ENCODE results near the gene TEAD4. TPM values are rescaled to one million over a fixed set of nuclear protein-coding genes. Genes with fewer than 3 reads are reported as not detected.

The TEAD4 gene
- total and polyA plus RNA-seq, 4 donors, result 0.79 to 3.8 (median 2.8) TPM

- H3K4me3 ChIP-seq (ENCODE audit: low read depth in 1 of 3, low read length in 3 of 3), result no peak overlapping the region
- H3K9ac ChIP-seq (ENCODE audit: low read depth in 1 of 2, low read length in 2 of 2), result no peak overlapping the region
- 85% methylated on average over 5 of the region's 5 CpGs for WGBS
- no peaks in the 10 kb centered on the region for H3K4me1 ChIP-seq (ENCODE audit: control insufficient read depth in 4 of 4, insufficient read depth in 4 of 4, low read length in 3 of 4)
- H3K9me3 ChIP-seq (ENCODE audit: control insufficient read depth in 4 of 4, low read length in 3 of 4), result no peaks in the 10 kb centered on the region
- no peaks in the 10 kb centered on the region for H3K27me3 ChIP-seq (ENCODE audit: control insufficient read depth in 4 of 4, insufficient read depth in 4 of 4, low read length in 3 of 4)
- no peak for DNase-seq (ENCODE audit: low spot score)
- H3K36me3 ChIP-seq (ENCODE audit: control insufficient read depth in 4 of 4, insufficient read depth in 3 of 4, low read depth in 1 of 4, low read length in 3 of 4), result no peaks in the 10 kb centered on the region
- H3K27ac ChIP-seq (ENCODE audit: low read depth in 1 of 2, low read length in 2 of 2), result no peak overlapping the region
- TF ChIP-seq FOXA1 (IDR thresholded peaks at IDR 0.05) (no peak), ATF3 (IDR thresholded peaks at IDR 0.05) (no peak), RXRA (IDR thresholded peaks at IDR 0.05) (no peak), TAF1 (conservative IDR thresholded peaks at IDR 0.05) (no peak), NR2F2 (IDR thresholded peaks at IDR 0.05) (no peak), JUND (IDR thresholded peaks at IDR 0.05) (no peak), REST (IDR thresholded peaks at IDR 0.05) (no peak), YY1 (IDR thresholded peaks at IDR 0.05) (no peak), MAX (IDR thresholded peaks at IDR 0.05) (no peak), RAD21 (IDR thresholded peaks at IDR 0.05) (no peak), FOXA2 (IDR thresholded peaks at IDR 0.05) (no peak), CTCF (IDR thresholded peaks at IDR 0.05; ENCODE audit: low read depth, low read length, missing input control) (no peak), HNF4A (conservative IDR thresholded peaks at IDR 0.05) (no peak), EGR1 (IDR thresholded peaks at IDR 0.05; ENCODE audit: low read depth in 2 of 2) (no peak), ZBTB33 (IDR thresholded peaks at IDR 0.05) (no peak), HNF4G (IDR thresholded peaks at IDR 0.05) (no peak), SP1 (IDR thresholded peaks at IDR 0.05) (no peak)
Observed at GRCh38 chr12:2992724-2993123, 33.5 kb downstream of the TEAD4 start.

All from liver (tissue), 9 donors.